ENCODE data around the gene CDH13.

Gene CDH13

DNA sequence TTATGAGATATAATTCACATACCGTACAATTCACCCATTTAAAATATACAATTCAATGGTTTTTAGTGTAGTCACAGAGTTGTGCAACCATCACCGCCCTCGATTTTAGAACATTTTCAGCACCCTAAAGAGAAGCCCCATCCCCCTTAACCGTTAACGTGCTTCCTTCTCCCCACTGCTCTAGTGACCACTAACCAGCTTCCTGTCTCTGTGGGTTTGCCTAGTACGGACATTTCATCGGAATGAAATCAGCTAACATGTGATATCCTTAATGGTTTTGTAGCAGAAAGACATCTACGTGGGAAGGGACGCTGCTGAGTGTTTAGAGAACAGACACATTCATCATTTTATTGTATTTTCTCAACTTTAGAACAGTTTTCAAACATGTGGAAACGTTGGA lies 1100.2 kb downstream of the CDH13 start:
- H3K4me3 ChIP-seq (ENCODE audit: low read depth, low read length): no peak overlapping the region
- TF ChIP-seq, protein P1, sequence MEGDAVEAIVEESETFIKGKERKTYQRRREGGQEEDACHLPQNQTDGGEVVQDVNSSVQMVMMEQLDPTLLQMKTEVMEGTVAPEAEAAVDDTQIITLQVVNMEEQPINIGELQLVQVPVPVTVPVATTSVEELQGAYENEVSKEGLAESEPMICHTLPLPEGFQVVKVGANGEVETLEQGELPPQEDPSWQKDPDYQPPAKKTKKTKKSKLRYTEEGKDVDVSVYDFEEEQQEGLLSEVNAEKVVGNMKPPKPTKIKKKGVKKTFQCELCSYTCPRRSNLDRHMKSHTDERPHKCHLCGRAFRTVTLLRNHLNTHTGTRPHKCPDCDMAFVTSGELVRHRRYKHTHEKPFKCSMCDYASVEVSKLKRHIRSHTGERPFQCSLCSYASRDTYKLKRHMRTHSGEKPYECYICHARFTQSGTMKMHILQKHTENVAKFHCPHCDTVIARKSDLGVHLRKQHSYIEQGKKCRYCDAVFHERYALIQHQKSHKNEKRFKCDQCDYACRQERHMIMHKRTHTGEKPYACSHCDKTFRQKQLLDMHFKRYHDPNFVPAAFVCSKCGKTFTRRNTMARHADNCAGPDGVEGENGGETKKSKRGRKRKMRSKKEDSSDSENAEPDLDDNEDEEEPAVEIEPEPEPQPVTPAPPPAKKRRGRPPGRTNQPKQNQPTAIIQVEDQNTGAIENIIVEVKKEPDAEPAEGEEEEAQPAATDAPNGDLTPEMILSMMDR (IDR thresholded peaks at IDR 0.05; ENCODE audit: low read depth, low read length): no peak

DNA sequence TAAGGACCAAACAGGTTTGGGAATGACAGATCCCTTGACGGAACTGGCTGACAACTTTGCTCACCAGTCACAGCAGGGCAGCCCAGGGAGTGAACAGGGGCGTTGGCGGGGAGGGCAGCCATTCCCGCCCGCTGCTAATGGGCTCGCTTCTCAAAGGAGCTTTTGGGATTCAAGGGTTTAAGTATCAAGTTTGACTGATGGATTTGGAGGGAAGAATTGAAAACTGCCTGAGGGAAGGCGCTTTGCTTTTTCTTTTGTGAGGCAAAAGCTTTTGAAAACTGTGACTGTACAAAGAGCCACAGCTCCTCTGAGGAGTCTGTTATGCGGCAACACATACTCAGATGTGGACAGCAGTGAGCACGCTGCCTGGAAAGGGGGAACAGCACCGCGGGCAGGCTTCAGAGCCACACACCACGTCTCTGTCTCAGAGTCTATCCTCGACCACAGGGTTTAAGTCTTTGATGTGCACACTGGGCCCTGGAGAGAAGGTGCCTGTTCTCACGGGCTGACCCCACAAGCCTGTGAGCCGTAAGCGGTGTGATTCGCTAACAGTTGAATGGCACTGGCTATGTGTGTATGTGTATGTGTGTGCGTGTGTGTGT lies 1101.1 kb downstream of the CDH13 start:
- TF ChIP-seq, protein P1 (IDR thresholded peaks at IDR 0.05; ENCODE audit: low read depth, low read length): no peak
- no peak overlapping the region for H3K4me3 ChIP-seq (ENCODE audit: low read depth, low read length)

DNA sequence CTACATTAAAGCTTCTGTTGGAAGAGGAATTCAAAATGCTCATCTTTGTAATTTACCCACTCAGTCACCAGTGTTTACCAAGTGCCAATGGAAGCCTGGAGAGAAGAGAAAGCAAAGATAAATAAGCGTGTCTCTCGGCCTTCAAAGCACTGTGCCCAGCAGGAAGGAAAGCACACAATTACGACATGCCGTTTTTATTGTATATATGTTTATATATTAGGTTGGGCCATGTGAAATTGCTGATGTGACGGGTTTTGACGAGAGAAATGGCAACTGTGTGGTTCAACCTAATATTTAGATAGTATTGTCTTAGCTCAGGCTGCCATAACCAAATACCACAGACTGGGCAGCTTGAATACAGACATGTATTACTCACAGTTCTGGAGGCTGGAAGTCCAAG lies 1101.7 kb downstream of the CDH13 start:
- no peak overlapping the region for H3K4me3 ChIP-seq (ENCODE audit: low read depth, low read length)

DNA sequence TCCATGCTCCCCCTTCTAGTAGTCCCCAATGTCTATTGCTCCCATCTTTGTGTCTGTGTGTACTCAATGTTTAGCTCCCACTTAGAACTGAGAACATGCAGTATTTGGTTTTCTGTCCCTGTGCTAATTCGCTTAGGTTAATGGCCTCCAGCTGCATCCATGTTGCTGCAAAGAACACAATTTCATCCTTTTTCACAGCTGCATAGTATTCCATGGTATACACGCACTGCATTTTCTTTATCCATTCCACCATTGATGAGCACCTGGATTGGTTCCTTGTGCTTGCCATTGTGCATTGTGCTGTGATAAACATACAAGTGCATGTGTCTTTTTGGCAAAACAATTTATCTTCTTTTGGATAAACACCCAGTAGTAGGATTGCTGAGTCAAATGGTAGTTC lies 1104.0 kb downstream of the CDH13 start:
- TF ChIP-seq, protein P1 (IDR thresholded peaks at IDR 0.05; ENCODE audit: low read depth, low read length): no peak
- H3K4me3 ChIP-seq (ENCODE audit: low read depth, low read length): no peak overlapping the region

More for the DNA sequence above, 1101.7 kb downstream of the CDH13 start:
- TF ChIP-seq, protein P1 (IDR thresholded peaks at IDR 0.05; ENCODE audit: low read depth, low read length): no peak

DNA sequence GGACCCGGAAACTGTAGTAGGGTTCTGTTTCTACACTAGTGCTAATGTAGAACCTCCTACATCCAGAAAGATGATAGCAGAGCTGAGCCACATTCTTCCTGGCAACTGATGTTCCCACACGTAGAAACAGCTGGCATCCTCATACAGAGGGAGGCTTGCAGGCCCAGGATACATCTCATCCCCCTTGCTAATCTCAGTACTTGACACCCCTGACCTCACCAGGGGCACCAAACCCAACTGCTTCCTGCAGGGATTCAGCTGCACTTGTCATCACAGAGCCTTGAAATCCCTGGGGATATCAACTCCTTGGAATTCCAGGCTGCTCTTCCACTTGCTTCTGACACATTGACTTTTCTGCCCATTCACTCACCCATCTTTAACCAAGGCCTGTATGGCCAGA lies 1105.8 kb downstream of the CDH13 start:
- TF ChIP-seq, protein P1 (IDR thresholded peaks at IDR 0.05; ENCODE audit: low read depth, low read length): no peak
- no peak overlapping the region for H3K4me3 ChIP-seq (ENCODE audit: low read depth, low read length)

DNA sequence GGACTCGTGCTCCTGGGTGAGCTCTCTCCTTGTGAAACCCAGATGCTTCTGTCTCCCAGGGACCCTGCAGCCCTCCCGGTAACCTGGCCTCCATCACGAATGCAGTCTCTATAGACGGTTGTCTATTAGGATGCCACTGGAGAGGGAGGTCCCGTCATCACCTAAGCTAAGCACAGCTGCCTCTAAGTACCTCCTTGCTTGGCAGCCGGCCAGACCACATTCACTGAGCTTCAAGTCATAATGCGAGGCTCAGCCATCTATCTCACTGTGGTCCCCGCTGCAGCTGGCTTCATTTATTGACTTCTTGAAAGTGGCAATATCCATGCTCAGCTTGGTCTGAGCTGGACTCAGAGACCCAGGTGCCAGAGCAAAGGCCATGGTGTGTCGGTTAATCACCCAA lies 1106.5 kb downstream of the CDH13 start:
- H3K4me3 ChIP-seq (ENCODE audit: low read depth, low read length): no peak overlapping the region
- TF ChIP-seq, protein P1 (IDR thresholded peaks at IDR 0.05; ENCODE audit: low read depth, low read length): no peak

DNA sequence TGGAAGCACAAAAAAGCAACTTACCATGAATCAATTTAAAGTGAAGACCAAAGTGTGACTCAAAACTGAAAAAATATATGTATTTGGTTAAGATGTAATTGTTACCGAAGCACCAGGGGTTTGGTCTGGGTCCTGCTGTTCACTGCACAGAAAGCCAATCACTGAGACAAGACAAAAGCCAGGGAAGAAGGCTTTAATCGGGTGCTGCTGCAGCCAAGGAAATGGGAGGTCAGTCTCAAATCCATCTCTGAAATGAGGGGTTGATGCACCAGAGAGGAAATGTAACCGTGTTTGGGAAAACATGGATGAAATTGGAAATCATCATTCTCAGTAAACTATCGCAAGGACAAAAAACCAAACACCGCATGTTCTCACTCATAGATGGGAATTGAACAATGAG lies 1107.4 kb downstream of the CDH13 start:
- TF ChIP-seq, protein P1 (IDR thresholded peaks at IDR 0.05; ENCODE audit: low read depth, low read length): no peak

More for the DNA sequence above, 1107.4 kb downstream of the CDH13 start:
- H3K4me3 ChIP-seq (ENCODE audit: low read depth, low read length): no peak overlapping the region
